ENCODE measurements around the gene FAM13C.

- no peak for TF ChIP-seq POLR2A (IDR thresholded peaks at IDR 0.05)
- TF ChIP-seq CTCF (IDR thresholded peaks at IDR 0.05), result no peak
Observed at GRCh38 chr10:59300386-59300785, 62.0 kb downstream of the FAM13C start.

All from Peyer's patch (tissue), 4 donors.